Tibial nerve (tissue), 4 donors: ENCODE measurements around the gene LTF. TPM values are rescaled to one million over a fixed set of nuclear protein-coding genes. Genes with fewer than 3 reads are reported as not detected.

ENCODE experiments used
- DNase-seq, 2 donors: peaks; one replicate each; pipeline ENCODE4 v3.0.0-alpha.2; 2019; ENCODE audit warnings: low spot score in 2 of 2
- H3K27ac ChIP-seq, 4 donors: fragments of 200-600 bp; sonication (generic) in 3 of 4; one replicate each; pipeline ENCODE4 v1.5.1; 2017 to 2019; ENCODE audit warnings: mild to moderate bottlenecking in 1 of 4
- H3K27me3 ChIP-seq, 2 donors: fragments of 200-600 bp; sonication (generic) in 1 of 2; one replicate each; pipeline versions ENCODE4 v1.5.1 to v1.6.0; 2017 to 2019
- H3K36me3 ChIP-seq, 3 donors: fragments of 200-600 bp; sonication (generic); one replicate each; pipeline ENCODE4 v1.5.1; 2018 to 2019
- H3K4me1 ChIP-seq, 4 donors: fragments of 200-600 bp; sonication (generic) in 3 of 4; one replicate each; pipeline ENCODE4 v1.5.1; 2017 to 2019
- H3K4me3 ChIP-seq, 4 donors: fragments of 200-600 bp; sonication (generic) in 3 of 4; one replicate each; pipeline ENCODE4 v1.5.1; 2017 to 2019; ENCODE audit warnings: mild to moderate bottlenecking in 1 of 4, moderate library complexity in 1 of 4
- H3K9me3 ChIP-seq, 4 donors: fragments of 200-600 bp; sonication (generic) in 3 of 4; one replicate each; pipeline ENCODE4 v1.5.1; 2017 to 2019
- EP300 ChIP-seq, 2 donors: sonication (generic); formaldehyde crosslinking; IDR thresholded peaks; one replicate each; pipeline ENCODE4 v1.6.1; 2017; ENCODE audit warnings: antibody characterized with exemption in 2 of 2, mild to moderate bottlenecking in 1 of 2
- POLR2A ChIP-seq, 2 donors: fragments of 450-650 bp; IDR thresholded peaks; one replicate each; pipeline ENCODE4 v1.6.1; 2017; ENCODE audit warnings: antibody characterized with exemption in 2 of 2, mild to moderate bottlenecking in 2 of 2, moderate library complexity in 2 of 2
- WGBS, 2 donors: methylation state at CpG; one replicate each; pipeline ENCODE4 v1.1.5; 2018; 5-methylcytosine and 5-hydroxymethylcytosine counted together
- total RNA-seq, 4 donors: library from RNA; depleted of rRNA; stranded (reverse); fragments of >200 nt; gene quantifications; one replicate each; pipeline ENCODE4 v1.1.0, GENCODE V29; 2016
- TF ChIP-seq, protein P1 (sequence below), 5 experiments: fragments of 200-600 bp in 3 of 5; fragments of 450-650 bp in 2 of 5; sonication (generic) in 3 of 5; IDR thresholded peaks; one replicate each; pipeline ENCODE4 v1.5.1; 2016 to 2019; ENCODE audit warnings: antibody characterized with exemption in 5 of 5, mild to moderate bottlenecking in 3 of 5, moderate library complexity in 2 of 5

The LTF gene
- total RNA-seq, 4 donors from 2014 or later = 0.30 to 1.2 (median 0.42) TPM; not detected in 1

DNA sequence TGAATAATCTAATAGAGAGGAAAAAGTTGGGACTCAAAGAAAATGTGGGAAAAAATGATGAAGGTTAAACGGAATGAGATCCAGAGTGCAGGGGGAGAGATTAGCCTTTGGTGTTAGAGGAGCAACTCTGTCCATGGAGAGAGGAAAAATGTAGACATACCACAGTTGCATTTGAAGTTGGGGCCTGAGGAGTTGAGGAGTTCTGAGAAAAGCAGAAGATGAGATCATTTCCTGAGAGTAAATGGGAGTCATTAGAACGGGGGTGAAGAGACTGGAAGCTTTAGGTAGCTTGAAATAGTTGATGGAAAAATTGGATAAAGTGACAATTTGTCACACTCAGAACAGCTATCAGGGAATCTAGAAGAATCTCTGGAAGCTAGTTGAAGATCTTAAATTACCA is 65.1 kb downstream of the LTF start:
- DNase-seq = no peak
- H3K4me3 ChIP-seq = no peak overlapping the region
- no peaks in the 10 kb centered on the region for H3K9me3 ChIP-seq
- no peaks in the 10 kb centered on the region for H3K27me3 ChIP-seq
- H3K4me1 ChIP-seq = peaks cover 0 to 3% (median 0%) of the 10 kb centered on the region in 4 donors
- no peak overlapping the region for H3K27ac ChIP-seq
- no peaks in the 10 kb centered on the region for H3K36me3 ChIP-seq
- TF ChIP-seq POLR2A (IDR thresholded peaks at IDR 0.05) (no peak), EP300 (IDR thresholded peaks at IDR 0.05) (no peak)
- WGBS, 2 donors = 46 to 52% methylated on average over 2 of the region's 2 CpGs

- Histone ChIP-seq H3K27me3 (no peaks in the 10 kb centered on the region), H3K4me3 (no peak overlapping the region), H3K4me1 (peaks cover 0 to 3% (median 0%) of the 10 kb centered on the region in 4 donors), H3K9me3 (no peaks in the 10 kb centered on the region), H3K27ac (no peak overlapping the region), H3K36me3 (no peaks in the 10 kb centered on the region)
- TF ChIP-seq EP300 (IDR thresholded peaks at IDR 0.05) (no peak), POLR2A (IDR thresholded peaks at IDR 0.05) (no peak)
- TF ChIP-seq, protein P1, sequence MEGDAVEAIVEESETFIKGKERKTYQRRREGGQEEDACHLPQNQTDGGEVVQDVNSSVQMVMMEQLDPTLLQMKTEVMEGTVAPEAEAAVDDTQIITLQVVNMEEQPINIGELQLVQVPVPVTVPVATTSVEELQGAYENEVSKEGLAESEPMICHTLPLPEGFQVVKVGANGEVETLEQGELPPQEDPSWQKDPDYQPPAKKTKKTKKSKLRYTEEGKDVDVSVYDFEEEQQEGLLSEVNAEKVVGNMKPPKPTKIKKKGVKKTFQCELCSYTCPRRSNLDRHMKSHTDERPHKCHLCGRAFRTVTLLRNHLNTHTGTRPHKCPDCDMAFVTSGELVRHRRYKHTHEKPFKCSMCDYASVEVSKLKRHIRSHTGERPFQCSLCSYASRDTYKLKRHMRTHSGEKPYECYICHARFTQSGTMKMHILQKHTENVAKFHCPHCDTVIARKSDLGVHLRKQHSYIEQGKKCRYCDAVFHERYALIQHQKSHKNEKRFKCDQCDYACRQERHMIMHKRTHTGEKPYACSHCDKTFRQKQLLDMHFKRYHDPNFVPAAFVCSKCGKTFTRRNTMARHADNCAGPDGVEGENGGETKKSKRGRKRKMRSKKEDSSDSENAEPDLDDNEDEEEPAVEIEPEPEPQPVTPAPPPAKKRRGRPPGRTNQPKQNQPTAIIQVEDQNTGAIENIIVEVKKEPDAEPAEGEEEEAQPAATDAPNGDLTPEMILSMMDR (IDR thresholded peaks at IDR 0.05) = no peak
- 68 to 70% methylated on average over 2 of the region's 2 CpGs for WGBS, 2 donors
- no peak for DNase-seq
Observed at GRCh38 chr3:46399098-46399497, 65.6 kb downstream of the LTF start.

- Histone ChIP-seq H3K4me1 (peaks cover 0 to 3% (median 0%) of the 10 kb centered on the region in 4 donors), H3K4me3 (no peak overlapping the region), H3K27ac (no peak overlapping the region), H3K27me3 (no peaks in the 10 kb centered on the region), H3K36me3 (no peaks in the 10 kb centered on the region), H3K9me3 (no peaks in the 10 kb centered on the region)
- WGBS, 2 donors = 90% methylated on average over 6 of the region's 6 CpGs
- DNase-seq = no peak
- TF ChIP-seq, protein P1 (IDR thresholded peaks at IDR 0.05) = no peak
- TF ChIP-seq POLR2A (IDR thresholded peaks at IDR 0.05) (no peak), EP300 (IDR thresholded peaks at IDR 0.05) (no peak)
Observed at GRCh38 chr3:46398186-46398955, 66.3 kb downstream of the LTF start.

- Histone ChIP-seq H3K27me3 (no peaks in the 10 kb centered on the region), H3K36me3 (no peaks in the 10 kb centered on the region), H3K4me3 (no peak overlapping the region), H3K9me3 (no peaks in the 10 kb centered on the region), H3K27ac (no peak overlapping the region), H3K4me1 (peaks cover 0 to 3% (median 0%) of the 10 kb centered on the region in 4 donors)
- 88 to 95% methylated on average over 7 of the region's 7 CpGs for WGBS, 2 donors
- DNase-seq = no peak
- TF ChIP-seq, protein P1 (IDR thresholded peaks at IDR 0.05) = no peak
- TF ChIP-seq EP300 (IDR thresholded peaks at IDR 0.05) (no peak), POLR2A (IDR thresholded peaks at IDR 0.05) (no peak)
Observed at GRCh38 chr3:46397111-46397510, 67.6 kb downstream of the LTF start.

- Histone ChIP-seq H3K4me3 (no peak overlapping the region), H3K27me3 (no peaks in the 10 kb centered on the region), H3K27ac (no peak overlapping the region), H3K36me3 (no peaks in the 10 kb centered on the region), H3K4me1 (peaks cover 0 to 3% (median 0%) of the 10 kb centered on the region in 4 donors), H3K9me3 (no peaks in the 10 kb centered on the region)
- TF ChIP-seq, protein P1 (IDR thresholded peaks at IDR 0.05) = no peak
- TF ChIP-seq POLR2A (IDR thresholded peaks at IDR 0.05) (no peak), EP300 (IDR thresholded peaks at IDR 0.05) (no peak)
- 55 to 70% methylated on average over 6 of the region's 6 CpGs for WGBS, 2 donors
- no peak for DNase-seq
Observed at GRCh38 chr3:46395766-46396530, 68.8 kb downstream of the LTF start.
